ENCODE results near the gene NSG1.
"Not testable (repeated sequence)": the region's sequence is repeated elsewhere in the genome, so short reads cannot be mapped to it uniquely, and the experiment has no call there.

Gene NSG1

GRCh38 chr4:4386736-4387392, at the start of gene NSG1:
Gene NSG1 (plus strand): TSS chr4:4387102. CDS start chr4:4387630, 528 bp downstream.
- DNase-seq, result peak; percentile 13

GRCh38 chr4:4338210-4339001, 48.5 kb upstream of the NSG1 start:
- no peak for DNase-seq

- DNase-seq, result no peak
Observed at GRCh38 chr4:4339504-4340085, 47.3 kb upstream of the NSG1 start.

- no peak for DNase-seq
Observed at GRCh38 chr4:4341861-4342650, 44.8 kb upstream of the NSG1 start.

GRCh38 chr4:4343038-4343437, 43.9 kb upstream of the NSG1 start:
- no peak for DNase-seq

GRCh38 chr4:4344915-4345527, 41.9 kb upstream of the NSG1 start:
- DNase-seq, result no peak

GRCh38 chr4:4347585-4347984, 39.3 kb upstream of the NSG1 start:
- no peak for DNase-seq

- not testable (repeated sequence) for DNase-seq
Observed at GRCh38 chr4:4348585-4348984, 38.3 kb upstream of the NSG1 start.

GRCh38 chr4:4349867-4350266, 37.0 kb upstream of the NSG1 start:
- no peak for DNase-seq

GRCh38 chr4:4350909-4351308, 36.0 kb upstream of the NSG1 start:
- no peak for DNase-seq

GRCh38 chr4:4355302-4355701, 31.6 kb upstream of the NSG1 start:
- DNase-seq, result no peak

GRCh38 chr4:4356106-4357041, 30.5 kb upstream of the NSG1 start:
- DNase-seq, result no peak

GRCh38 chr4:4358093-4358854, 28.6 kb upstream of the NSG1 start:
- DNase-seq, result no peak

GRCh38 chr4:4361883-4362282, 25.0 kb upstream of the NSG1 start:
- DNase-seq, result no peak

GRCh38 chr4:4362991-4363697, 23.8 kb upstream of the NSG1 start:
- no peak for DNase-seq

GRCh38 chr4:4364061-4364460, 22.8 kb upstream of the NSG1 start:
- DNase-seq, result no peak

GRCh38 chr4:4364486-4365208, 22.3 kb upstream of the NSG1 start:
- no peak for DNase-seq

GRCh38 chr4:4368809-4369580, 17.9 kb upstream of the NSG1 start:
- no peak for DNase-seq
